ENCODE measurements around the gene KIR3DL1. TPM values are rescaled to one million over a fixed set of nuclear protein-coding genes. Genes with fewer than 3 reads are reported as not detected.

Gene KIR3DL1
- total and polyA plus RNA-seq, 2 experiments from 2014 or later, result not detected

DNA sequence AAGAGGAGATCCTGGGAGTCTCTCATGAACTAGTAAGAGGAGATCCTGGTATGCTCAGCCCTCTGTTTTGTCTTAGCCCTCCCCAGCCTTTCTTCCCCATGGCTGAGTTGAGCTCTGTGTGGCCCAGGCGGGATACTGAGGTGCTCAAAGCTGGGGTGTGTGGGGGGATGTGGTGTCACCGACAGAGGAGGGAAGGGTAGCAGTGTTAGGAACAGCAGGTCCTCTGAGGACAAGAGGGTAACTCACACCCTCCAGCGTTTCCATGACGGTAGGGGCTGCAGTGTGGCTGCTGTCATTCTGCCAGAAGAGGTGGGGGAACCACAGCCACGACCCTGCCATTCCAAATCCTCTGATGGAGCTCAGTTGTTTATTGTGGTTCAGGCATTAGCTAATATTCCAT is 12.2 kb upstream of the KIR3DL1 start:
- Histone ChIP-seq H3K4me3 (no peak overlapping the region), H3K27ac (no peak overlapping the region), H3K79me2 (no peaks in the 10 kb centered on the region), H3K9me3 (ENCODE audit: low read depth) (no peaks in the 10 kb centered on the region), H3K4me2 (no peak overlapping the region), H2AFZ (no peak overlapping the region), H3K27me3 (no peaks in the 10 kb centered on the region), H3K36me3 (replicated peaks; ENCODE audit: insufficient read depth, low read depth) (no peaks in the 10 kb centered on the region), H3K9me2 (replicated peaks; ENCODE audit: insufficient read depth) (no peaks in the 10 kb centered on the region), H3K4me1 (ENCODE audit: insufficient read depth) (no peaks in the 10 kb centered on the region), H4K20me1 (ENCODE audit: insufficient read depth, poor library complexity, severe bottlenecking) (no peaks in the 10 kb centered on the region)
- 40% methylated on average over 5 of the region's 5 CpGs for WGBS (ENCODE audit: low lambda C conversion rate, missing lambda C conversion rate)
- TF ChIP-seq, protein P1, sequence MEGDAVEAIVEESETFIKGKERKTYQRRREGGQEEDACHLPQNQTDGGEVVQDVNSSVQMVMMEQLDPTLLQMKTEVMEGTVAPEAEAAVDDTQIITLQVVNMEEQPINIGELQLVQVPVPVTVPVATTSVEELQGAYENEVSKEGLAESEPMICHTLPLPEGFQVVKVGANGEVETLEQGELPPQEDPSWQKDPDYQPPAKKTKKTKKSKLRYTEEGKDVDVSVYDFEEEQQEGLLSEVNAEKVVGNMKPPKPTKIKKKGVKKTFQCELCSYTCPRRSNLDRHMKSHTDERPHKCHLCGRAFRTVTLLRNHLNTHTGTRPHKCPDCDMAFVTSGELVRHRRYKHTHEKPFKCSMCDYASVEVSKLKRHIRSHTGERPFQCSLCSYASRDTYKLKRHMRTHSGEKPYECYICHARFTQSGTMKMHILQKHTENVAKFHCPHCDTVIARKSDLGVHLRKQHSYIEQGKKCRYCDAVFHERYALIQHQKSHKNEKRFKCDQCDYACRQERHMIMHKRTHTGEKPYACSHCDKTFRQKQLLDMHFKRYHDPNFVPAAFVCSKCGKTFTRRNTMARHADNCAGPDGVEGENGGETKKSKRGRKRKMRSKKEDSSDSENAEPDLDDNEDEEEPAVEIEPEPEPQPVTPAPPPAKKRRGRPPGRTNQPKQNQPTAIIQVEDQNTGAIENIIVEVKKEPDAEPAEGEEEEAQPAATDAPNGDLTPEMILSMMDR (IDR thresholded peaks at IDR 0.05; ENCODE audit: poor library complexity), result no peak
- TF ChIP-seq EZH2phosphoT487 (IDR thresholded peaks at IDR 0.05; ENCODE audit: low read depth, severe bottlenecking, unreplicated experiment) (no peak), EZH2 (IDR thresholded peaks at IDR 0.05; ENCODE audit: borderline replicate concordance) (no peak)
- DNase-seq (ENCODE audit: low spot score), result no peak

DNA sequence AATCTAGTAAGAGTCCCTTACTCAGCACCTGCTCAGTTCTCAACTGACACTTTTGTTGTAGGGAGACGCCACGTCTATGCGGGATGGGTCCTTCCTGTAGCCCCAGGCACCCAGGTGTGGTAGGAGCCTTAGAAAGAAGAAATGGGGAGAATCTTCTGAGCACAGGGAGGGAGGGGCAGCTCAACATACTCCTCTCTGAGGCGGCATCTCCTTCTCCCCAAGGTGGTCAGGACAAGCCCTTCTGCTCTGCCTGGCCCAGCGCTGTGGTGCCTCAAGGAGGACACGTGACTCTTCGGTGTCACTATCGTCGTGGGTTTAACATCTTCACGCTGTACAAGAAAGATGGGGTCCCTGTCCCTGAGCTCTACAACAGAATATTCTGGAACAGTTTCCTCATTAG is 11.7 kb upstream of the KIR3DL1 start:
- Histone ChIP-seq H3K9me3 (ENCODE audit: low read depth) (no peaks in the 10 kb centered on the region), H3K4me3 (no peak overlapping the region), H3K36me3 (replicated peaks; ENCODE audit: insufficient read depth, low read depth) (no peaks in the 10 kb centered on the region), H3K9me2 (replicated peaks; ENCODE audit: insufficient read depth) (no peaks in the 10 kb centered on the region), H3K27me3 (no peaks in the 10 kb centered on the region), H3K4me1 (ENCODE audit: insufficient read depth) (no peaks in the 10 kb centered on the region), H3K27ac (no peak overlapping the region), H2AFZ (no peak overlapping the region), H3K79me2 (no peaks in the 10 kb centered on the region), H3K4me2 (no peak overlapping the region), H4K20me1 (ENCODE audit: insufficient read depth, poor library complexity, severe bottlenecking) (no peaks in the 10 kb centered on the region)
- no peak for DNase-seq (ENCODE audit: low spot score)
- WGBS (ENCODE audit: low lambda C conversion rate, missing lambda C conversion rate), result 79% methylated on average over 10 of the region's 10 CpGs
- TF ChIP-seq EZH2phosphoT487 (IDR thresholded peaks at IDR 0.05; ENCODE audit: low read depth, severe bottlenecking, unreplicated experiment) (no peak), EZH2 (IDR thresholded peaks at IDR 0.05; ENCODE audit: borderline replicate concordance) (no peak)
- TF ChIP-seq, protein P1 (IDR thresholded peaks at IDR 0.05; ENCODE audit: poor library complexity), result no peak

DNA sequence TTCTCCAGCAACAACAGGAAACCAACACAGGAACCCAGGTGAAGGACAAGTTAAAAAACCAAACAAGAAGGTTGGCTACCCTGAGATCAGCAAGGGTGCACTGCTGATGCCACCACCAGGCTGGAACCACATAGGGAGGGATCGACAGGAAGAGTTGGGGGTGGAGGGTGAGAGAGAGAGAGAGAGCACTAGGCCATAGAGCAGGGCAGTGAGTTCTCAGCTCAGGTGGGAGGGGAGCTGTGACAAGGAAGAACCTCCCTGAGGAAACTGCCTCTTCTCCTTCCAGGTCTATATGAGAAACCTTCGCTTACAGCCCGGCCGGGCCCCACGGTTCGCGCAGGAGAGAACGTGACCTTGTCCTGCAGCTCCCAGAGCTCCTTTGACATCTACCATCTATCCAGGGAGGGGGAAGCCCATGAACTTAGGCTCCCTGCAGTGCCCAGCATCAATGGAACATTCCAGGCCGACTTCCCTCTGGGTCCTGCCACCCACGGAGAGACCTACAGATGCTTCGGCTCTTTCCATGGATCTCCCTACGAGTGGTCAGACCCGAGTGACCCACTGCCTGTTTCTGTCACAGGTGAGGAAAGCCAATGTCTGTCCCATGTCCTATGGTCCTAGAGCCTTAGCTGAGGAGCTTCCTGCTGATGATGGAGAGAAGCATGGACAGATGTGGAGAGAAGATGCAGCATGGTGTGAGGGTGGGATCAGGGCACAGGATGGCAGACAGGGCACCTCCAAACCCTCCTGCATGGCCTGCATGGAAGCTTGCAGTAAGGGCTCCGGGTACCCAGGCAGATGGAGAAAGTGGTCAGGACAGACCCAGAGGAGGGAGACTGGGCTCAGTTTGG is 10.4 kb upstream of the KIR3DL1 start:
- no peak overlapping the region for H2AFZ ChIP-seq
- no peaks in the 10 kb centered on the region for H3K79me2 ChIP-seq
- H3K4me3 ChIP-seq, result no peak overlapping the region
- no peak overlapping the region for H3K27ac ChIP-seq
- TF ChIP-seq EZH2phosphoT487 (IDR thresholded peaks at IDR 0.05; ENCODE audit: low read depth, severe bottlenecking, unreplicated experiment) (no peak), EZH2 (IDR thresholded peaks at IDR 0.05; ENCODE audit: borderline replicate concordance) (no peak)
- TF ChIP-seq, protein P1 (IDR thresholded peaks at IDR 0.05; ENCODE audit: poor library complexity), result no peak
- no peak for DNase-seq (ENCODE audit: low spot score)
- no peak overlapping the region for H3K4me2 ChIP-seq
- H4K20me1 ChIP-seq (ENCODE audit: insufficient read depth, poor library complexity, severe bottlenecking), result no peaks in the 10 kb centered on the region
- no peaks in the 10 kb centered on the region for H3K27me3 ChIP-seq
- no peaks in the 10 kb centered on the region for H3K9me2 ChIP-seq (replicated peaks; ENCODE audit: insufficient read depth)
- H3K36me3 ChIP-seq (replicated peaks; ENCODE audit: insufficient read depth, low read depth), result no peaks in the 10 kb centered on the region
- no peaks in the 10 kb centered on the region for H3K4me1 ChIP-seq (ENCODE audit: insufficient read depth)
- no peaks in the 10 kb centered on the region for H3K9me3 ChIP-seq (ENCODE audit: low read depth)
- 79% methylated on average over 14 of the region's 14 CpGs for WGBS (ENCODE audit: low lambda C conversion rate, missing lambda C conversion rate)
